ENCODE measurements around the gene IRF2. TPM values are rescaled to one million over a fixed set of nuclear protein-coding genes. Genes with fewer than 3 reads are reported as not detected.

IRF2 gene
- total RNA-seq, 2 donors from 2014 or later = 35.3 to 68.0 TPM

DNA sequence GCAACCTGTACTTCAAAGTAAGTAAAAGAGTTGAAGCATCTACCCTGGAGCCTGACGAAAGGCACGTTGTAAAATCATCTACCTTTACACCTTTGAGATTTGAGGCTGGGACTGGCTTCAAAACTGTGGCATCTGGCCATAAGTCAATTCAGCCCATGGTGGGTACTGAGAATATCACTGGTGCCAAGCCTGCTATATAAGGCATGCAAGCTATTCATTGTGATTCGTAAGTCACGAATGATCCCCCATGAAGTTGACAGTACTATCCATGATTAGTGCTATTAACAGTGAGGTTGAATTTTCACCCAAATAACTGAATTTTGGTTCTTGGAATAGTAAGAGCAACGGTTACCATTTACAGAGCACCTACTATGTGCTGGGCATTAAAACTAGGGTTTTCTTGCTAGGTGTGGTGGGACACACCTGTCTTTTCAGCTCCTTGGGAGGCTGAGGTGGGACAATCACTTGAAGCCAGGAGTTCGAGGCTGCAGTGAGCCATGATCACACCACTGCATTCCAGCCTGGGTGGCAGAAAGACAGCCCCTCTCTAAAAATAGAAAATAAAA, 39.8 kb downstream of the IRF2 start:
- Histone ChIP-seq H3K27me3 (replicated peaks; ENCODE audit: insufficient read depth) (no peaks in the 10 kb centered on the region), H3K36me3 (no peaks in the 10 kb centered on the region), H3K4me3 (no peak overlapping the region), H3K27ac (no peak overlapping the region), H3K9me3 (no peaks in the 10 kb centered on the region), H3K4me1 (ENCODE audit: control insufficient read depth in 1 of 2, low read depth in 2 of 2) (peaks cover 14 to 19% of the 10 kb centered on the region in 2 donors)
- DNase-seq (ENCODE audit: low spot score) (no peak), ATAC-seq (ENCODE audit: insufficient number of reproducible peaks, low FRiP score, low read depth) (no peak)
- TF ChIP-seq, protein P1, sequence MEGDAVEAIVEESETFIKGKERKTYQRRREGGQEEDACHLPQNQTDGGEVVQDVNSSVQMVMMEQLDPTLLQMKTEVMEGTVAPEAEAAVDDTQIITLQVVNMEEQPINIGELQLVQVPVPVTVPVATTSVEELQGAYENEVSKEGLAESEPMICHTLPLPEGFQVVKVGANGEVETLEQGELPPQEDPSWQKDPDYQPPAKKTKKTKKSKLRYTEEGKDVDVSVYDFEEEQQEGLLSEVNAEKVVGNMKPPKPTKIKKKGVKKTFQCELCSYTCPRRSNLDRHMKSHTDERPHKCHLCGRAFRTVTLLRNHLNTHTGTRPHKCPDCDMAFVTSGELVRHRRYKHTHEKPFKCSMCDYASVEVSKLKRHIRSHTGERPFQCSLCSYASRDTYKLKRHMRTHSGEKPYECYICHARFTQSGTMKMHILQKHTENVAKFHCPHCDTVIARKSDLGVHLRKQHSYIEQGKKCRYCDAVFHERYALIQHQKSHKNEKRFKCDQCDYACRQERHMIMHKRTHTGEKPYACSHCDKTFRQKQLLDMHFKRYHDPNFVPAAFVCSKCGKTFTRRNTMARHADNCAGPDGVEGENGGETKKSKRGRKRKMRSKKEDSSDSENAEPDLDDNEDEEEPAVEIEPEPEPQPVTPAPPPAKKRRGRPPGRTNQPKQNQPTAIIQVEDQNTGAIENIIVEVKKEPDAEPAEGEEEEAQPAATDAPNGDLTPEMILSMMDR (IDR thresholded peaks at IDR 0.05) = no peak

GRCh38 chr4:184434021-184434420, 40.3 kb downstream of the IRF2 start:
- Histone ChIP-seq H3K27me3 (replicated peaks; ENCODE audit: insufficient read depth) (no peaks in the 10 kb centered on the region), H3K27ac (no peak overlapping the region), H3K36me3 (no peaks in the 10 kb centered on the region), H3K4me3 (no peak overlapping the region), H3K4me1 (ENCODE audit: control insufficient read depth in 1 of 2, low read depth in 2 of 2) (peaks cover 14 to 21% of the 10 kb centered on the region in 2 donors), H3K9me3 (no peaks in the 10 kb centered on the region)
- no peak for ATAC-seq (ENCODE audit: insufficient number of reproducible peaks, low FRiP score, low read depth)
- TF ChIP-seq, protein P1 (IDR thresholded peaks at IDR 0.05) = no peak
- DNase-seq (ENCODE audit: low spot score) = no peak

- TF ChIP-seq, protein P1 (IDR thresholded peaks at IDR 0.05) = no peak
- DNase-seq (ENCODE audit: low spot score) (no peak), ATAC-seq (ENCODE audit: insufficient number of reproducible peaks, low FRiP score, low read depth) (no peak)
- H3K4me1 ChIP-seq (ENCODE audit: control insufficient read depth in 1 of 2, low read depth in 2 of 2) = peaks cover 10 to 19% of the 10 kb centered on the region in 2 donors
- no peak overlapping the region for H3K4me3 ChIP-seq
- H3K9me3 ChIP-seq = no peaks in the 10 kb centered on the region
- H3K36me3 ChIP-seq = no peaks in the 10 kb centered on the region
- no peaks in the 10 kb centered on the region for H3K27me3 ChIP-seq (replicated peaks; ENCODE audit: insufficient read depth)
- no peak overlapping the region for H3K27ac ChIP-seq
Observed at GRCh38 chr4:184433258-184433892, 41.0 kb downstream of the IRF2 start.

DNA sequence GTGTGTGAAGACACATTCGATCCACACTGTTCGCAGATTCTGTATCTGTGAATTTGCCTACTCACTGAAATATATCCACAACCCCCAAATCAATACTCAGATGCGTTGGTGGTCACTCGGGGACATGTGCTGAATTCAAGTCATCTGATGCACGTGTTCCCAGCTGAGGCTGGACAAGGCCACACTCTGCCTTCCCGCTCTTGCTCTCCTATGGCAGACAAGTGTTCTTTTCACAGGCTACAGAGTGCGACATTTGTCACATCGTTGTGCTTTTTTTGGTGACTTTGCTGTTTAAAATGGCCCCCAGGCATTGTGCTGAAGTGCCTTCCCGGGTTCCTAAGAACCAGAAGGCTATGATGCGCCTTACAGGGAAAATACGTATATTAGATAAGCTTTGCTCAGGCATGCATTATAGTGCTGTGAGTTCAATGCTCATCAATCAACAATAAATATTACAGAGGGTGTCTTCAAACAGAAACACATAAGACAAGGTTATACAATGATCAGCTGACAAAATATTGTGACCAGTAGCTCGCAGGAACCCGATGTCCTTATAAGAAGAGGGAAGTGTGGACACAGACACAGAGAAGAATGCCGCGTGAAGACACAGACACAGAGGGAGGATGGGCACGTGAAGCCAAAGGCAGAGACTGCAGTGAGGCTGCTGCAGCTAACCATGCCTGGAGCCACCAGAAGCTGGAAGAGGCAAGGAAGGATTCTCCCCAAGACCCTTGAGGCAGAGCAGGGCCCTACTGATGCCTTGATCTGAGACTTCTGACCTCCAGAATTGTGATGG, 42.0 kb downstream of the IRF2 start:
- no peak for ATAC-seq (ENCODE audit: insufficient number of reproducible peaks, low FRiP score, low read depth)
- H3K4me1 ChIP-seq (ENCODE audit: control insufficient read depth in 1 of 2, low read depth in 2 of 2) = peaks cover 14 to 27% of the 10 kb centered on the region in 2 donors

GRCh38 chr4:184430163-184430562, 44.2 kb downstream of the IRF2 start:
- Histone ChIP-seq H3K36me3 (no peaks in the 10 kb centered on the region), H3K27me3 (replicated peaks; ENCODE audit: insufficient read depth) (no peaks in the 10 kb centered on the region), H3K4me3 (no peak overlapping the region), H3K9me3 (no peaks in the 10 kb centered on the region), H3K4me1 (ENCODE audit: control insufficient read depth in 1 of 2, low read depth in 2 of 2) (peaks cover 12 to 29% of the 10 kb centered on the region in 2 donors), H3K27ac (no peak overlapping the region)
- TF ChIP-seq, protein P1 (IDR thresholded peaks at IDR 0.05) = no peak
- ATAC-seq (ENCODE audit: insufficient number of reproducible peaks, low FRiP score, low read depth) (no peak), DNase-seq (ENCODE audit: low spot score) (no peak)

More for the DNA sequence above, 42.0 kb downstream of the IRF2 start:
- H3K4me3 ChIP-seq = no peak overlapping the region
- TF ChIP-seq, protein P1 (IDR thresholded peaks at IDR 0.05) = no peak
- no peak for DNase-seq (ENCODE audit: low spot score)
- H3K27ac ChIP-seq = no peak overlapping the region
- no peaks in the 10 kb centered on the region for H3K9me3 ChIP-seq
- H3K27me3 ChIP-seq (replicated peaks; ENCODE audit: insufficient read depth) = no peaks in the 10 kb centered on the region
- no peaks in the 10 kb centered on the region for H3K36me3 ChIP-seq
